ENCODE data around the gene STOX2. TPM values are rescaled to one million over a fixed set of nuclear protein-coding genes. Genes with fewer than 3 reads are reported as not detected.

The STOX2 gene
- total RNA-seq, 1 donor from 2014 or later = 4.4 TPM

GRCh38 chr4:184000457-184001396 lies 95.6 kb downstream of the STOX2 start:
- no peak for TF ChIP-seq CTCF (IDR thresholded peaks at IDR 0.05; ENCODE audit: insufficient read depth, low read length, poor library complexity, severe bottlenecking)
- Histone ChIP-seq H3K36me3 (ENCODE audit: control insufficient read depth, insufficient read depth, low read length) (no peaks in the 10 kb centered on the region), H3K4me3 (ENCODE audit: low read depth, low read length) (no peak overlapping the region), H3K27me3 (ENCODE audit: control insufficient read depth, insufficient read depth, low read length) (no peaks in the 10 kb centered on the region)
- no peak for DNase-seq (ENCODE audit: low read depth)

- Histone ChIP-seq H3K36me3 (ENCODE audit: control insufficient read depth, insufficient read depth, low read length) (no peaks in the 10 kb centered on the region), H3K4me3 (ENCODE audit: low read depth, low read length) (no peak overlapping the region), H3K27me3 (ENCODE audit: control insufficient read depth, insufficient read depth, low read length) (no peaks in the 10 kb centered on the region)
- TF ChIP-seq CTCF (IDR thresholded peaks at IDR 0.05; ENCODE audit: insufficient read depth, low read length, poor library complexity, severe bottlenecking) = no peak
- no peak for DNase-seq (ENCODE audit: low read depth)
These were observed 98.3 kb downstream of the STOX2 start for GRCh38 chr4:184003433-184003832.

GRCh38 chr4:184007891-184008290 lies 102.8 kb downstream of the STOX2 start:
- no peak for TF ChIP-seq CTCF (IDR thresholded peaks at IDR 0.05; ENCODE audit: insufficient read depth, low read length, poor library complexity, severe bottlenecking)
- H3K27me3 ChIP-seq (ENCODE audit: control insufficient read depth, insufficient read depth, low read length) = no peaks in the 10 kb centered on the region
- H3K4me3 ChIP-seq (ENCODE audit: low read depth, low read length) = no peak overlapping the region
- H3K36me3 ChIP-seq (ENCODE audit: control insufficient read depth, insufficient read depth, low read length) = no peaks in the 10 kb centered on the region
- no peak for DNase-seq (ENCODE audit: low read depth)

GRCh38 chr4:184010696-184011095 lies 105.6 kb downstream of the STOX2 start:
- no peak overlapping the region for H3K4me3 ChIP-seq (ENCODE audit: low read depth, low read length)
- no peak for DNase-seq (ENCODE audit: low read depth)
- TF ChIP-seq CTCF (IDR thresholded peaks at IDR 0.05; ENCODE audit: insufficient read depth, low read length, poor library complexity, severe bottlenecking) = no peak

GRCh38 chr4:184011826-184012380 lies 106.8 kb downstream of the STOX2 start:
- no peak for TF ChIP-seq CTCF (IDR thresholded peaks at IDR 0.05; ENCODE audit: insufficient read depth, low read length, poor library complexity, severe bottlenecking)
- no peak for DNase-seq (ENCODE audit: low read depth)

More at GRCh38 chr4:184010696-184011095, 105.6 kb downstream of the STOX2 start:
- H3K27me3 ChIP-seq (ENCODE audit: control insufficient read depth, insufficient read depth, low read length) = no peaks in the 10 kb centered on the region
- H3K36me3 ChIP-seq (ENCODE audit: control insufficient read depth, insufficient read depth, low read length) = no peaks in the 10 kb centered on the region

More at GRCh38 chr4:184011826-184012380, 106.8 kb downstream of the STOX2 start:
- H3K27me3 ChIP-seq (ENCODE audit: control insufficient read depth, insufficient read depth, low read length) = no peaks in the 10 kb centered on the region
- H3K36me3 ChIP-seq (ENCODE audit: control insufficient read depth, insufficient read depth, low read length) = no peaks in the 10 kb centered on the region
- H3K4me3 ChIP-seq (ENCODE audit: low read depth, low read length) = no peak overlapping the region
